Measurements from ENCODE around the gene MTUS2. TPM values are rescaled to one million over a fixed set of nuclear protein-coding genes. Genes with fewer than 3 reads are reported as not detected.

MTUS2 gene
- total and polyA plus RNA-seq, 2 donors (not counting 3 experiments of a cell fraction or from before 2014, with no cell fraction given), result not detected

- Histone ChIP-seq H3K4me3 (replicated peaks in 1 of 3; ENCODE audit: insufficient read depth in 1 of 3, low read depth in 1 of 3, low read length in 3 of 3) (no peak overlapping the region), H2AFZ (ENCODE audit: low read depth, low read length) (no peak overlapping the region), H3K27ac (ENCODE audit: insufficient read depth, low read depth, low read length) (no peak overlapping the region), H3K27me3 (ENCODE audit: control insufficient read depth in 2 of 2, insufficient read depth in 2 of 2, low read length in 2 of 2) (no peaks in the 10 kb centered on the region), H3K9me3 (replicated peaks; ENCODE audit: control insufficient read depth, insufficient read depth, low read length) (no peaks in the 10 kb centered on the region), H3K9ac (replicated peaks; ENCODE audit: extremely low read depth, insufficient read depth, low read length) (no peak overlapping the region), H3K4me1 (ENCODE audit: control insufficient read depth, extremely low read depth, insufficient read depth, low read length) (no peaks in the 10 kb centered on the region), H3K36me3 (ENCODE audit: control insufficient read depth in 2 of 2, extremely low read depth in 1 of 2, insufficient read depth in 2 of 2, low read length in 2 of 2) (no peaks in the 10 kb centered on the region), H3K4me2 (ENCODE audit: insufficient read depth, low read length) (no peak overlapping the region), H3K79me2 (ENCODE audit: control insufficient read depth, insufficient read depth, low read length) (no peaks in the 10 kb centered on the region), H3K9me1 (replicated peaks; ENCODE audit: control insufficient read depth, extremely low read depth, insufficient read depth, low read length) (no peaks in the 10 kb centered on the region), H4K20me1 (replicated peaks; ENCODE audit: control insufficient read depth, extremely low read depth, insufficient read depth, low read length) (no peaks in the 10 kb centered on the region)
- intact Hi-C loops (cut with micrococcal nuclease), result no loop called here
- dilution Hi-C loops (cut with MboI; ENCODE audit: extremely low pct_ligation_motif_present, low sequenced_read_pairs), result no loop called here
- FAIRE-seq (no peak), DNase-seq (ENCODE audit: low read depth, low spot score) (no peak)
- CTCF ChIA-PET, result no interaction called here
- POLR2A ChIA-PET, result no interaction called here
- no peak for TF ChIP-seq FOS (IDR thresholded peaks at IDR 0.05; ENCODE audit: borderline replicate concordance, insufficient read depth, low read length)
- no peak for TF ChIP-seq GATA2 (IDR thresholded peaks at IDR 0.05; ENCODE audit: insufficient read depth, insufficient read length, low read depth, low read length)
- TF ChIP-seq MYC (IDR thresholded peaks at IDR 0.05; ENCODE audit: low read depth, low read length), result no peak
- no TSS peak for BruUV-seq (replicated peaks)
Measured at GRCh38 chr13:29073755-29074154, 253.6 kb downstream of the MTUS2 start.

GRCh38 chr13:29077051-29077813, 257.1 kb downstream of the MTUS2 start:
- ChIA-PET CTCF (no interaction called here), POLR2A (no interaction called here)
- Histone ChIP-seq H2AFZ (ENCODE audit: low read depth, low read length) (no peak overlapping the region), H3K4me1 (ENCODE audit: control insufficient read depth, extremely low read depth, insufficient read depth, low read length) (no peaks in the 10 kb centered on the region), H3K79me2 (ENCODE audit: control insufficient read depth, insufficient read depth, low read length) (no peaks in the 10 kb centered on the region), H4K20me1 (replicated peaks; ENCODE audit: control insufficient read depth, extremely low read depth, insufficient read depth, low read length) (no peaks in the 10 kb centered on the region), H3K9me1 (replicated peaks; ENCODE audit: control insufficient read depth, extremely low read depth, insufficient read depth, low read length) (no peaks in the 10 kb centered on the region), H3K4me2 (ENCODE audit: insufficient read depth, low read length) (no peak overlapping the region), H3K27me3 (ENCODE audit: control insufficient read depth in 2 of 2, insufficient read depth in 2 of 2, low read length in 2 of 2) (no peaks in the 10 kb centered on the region), H3K9me3 (replicated peaks; ENCODE audit: control insufficient read depth, insufficient read depth, low read length) (peaks cover 3% of the 10 kb centered on the region), H3K4me3 (replicated peaks in 1 of 3; ENCODE audit: insufficient read depth in 1 of 3, low read depth in 1 of 3, low read length in 3 of 3) (no peak overlapping the region), H3K9ac (replicated peaks; ENCODE audit: extremely low read depth, insufficient read depth, low read length) (no peak overlapping the region), H3K27ac (ENCODE audit: insufficient read depth, low read depth, low read length) (no peak overlapping the region), H3K36me3 (ENCODE audit: control insufficient read depth in 2 of 2, extremely low read depth in 1 of 2, insufficient read depth in 2 of 2, low read length in 2 of 2) (no peaks in the 10 kb centered on the region)
- TF ChIP-seq CTCF (IDR thresholded peaks at IDR 0.05; ENCODE audit: extremely low read depth in 1 of 2, insufficient read depth in 1 of 2, low read depth in 1 of 2, low read length in 2 of 2) (no peak), GATA2 (IDR thresholded peaks at IDR 0.05; ENCODE audit: insufficient read depth, insufficient read length, low read depth, low read length) (no peak), MYC (IDR thresholded peaks at IDR 0.05; ENCODE audit: low read depth, low read length) (no peak), POLR2A (IDR thresholded peaks at IDR 0.05; ENCODE audit: low read depth, low read length) (no peak), MAX (IDR thresholded peaks at IDR 0.05; ENCODE audit: insufficient read depth, insufficient read length) (no peak), POLR2AphosphoS5 (IDR thresholded peaks at IDR 0.05; ENCODE audit: insufficient read depth, low read depth, low read length) (no peak), EZH2 (IDR thresholded peaks at IDR 0.05; ENCODE audit: borderline replicate concordance, low read depth, low read length, severe bottlenecking) (no peak), JUN (IDR thresholded peaks at IDR 0.05; ENCODE audit: borderline replicate concordance, insufficient read depth, insufficient read length, low read depth) (no peak), FOS (IDR thresholded peaks at IDR 0.05; ENCODE audit: borderline replicate concordance, insufficient read depth, low read length) (no peak)
- DNase-seq (ENCODE audit: low read depth, low spot score) (no peak), FAIRE-seq (no peak)
- no TSS peak for BruUV-seq (replicated peaks)
- intact Hi-C loops (cut with micrococcal nuclease) (no loop called here), dilution Hi-C loops (cut with MboI; ENCODE audit: extremely low pct_ligation_motif_present, low sequenced_read_pairs) (no loop called here)
